Ishikawa (cell line): ENCODE data around the gene G2E3.

ENCODE experiments used
- CEBPB ChIP-seq: IDR thresholded peaks from 2 replicates; pipeline ENCODE4 v1.6.1; 2012
- CREB1 ChIP-seq: IDR thresholded peaks from 2 replicates; pipeline ENCODE4 v1.6.1; 2012; ENCODE audit warnings: low read depth
- EGR1 ChIP-seq: IDR thresholded peaks from 2 replicates; pipeline ENCODE4 v1.6.1; 2012
- EP300 ChIP-seq: IDR thresholded peaks from 2 replicates; pipeline ENCODE4 v1.6.1; 2012; ENCODE audit warnings: borderline replicate concordance
- MAX ChIP-seq: IDR thresholded peaks from 2 replicates; pipeline ENCODE4 v1.6.1; 2012
- NFIC ChIP-seq: IDR thresholded peaks from 2 replicates; pipeline ENCODE4 v1.6.1; 2012
- RAD21 ChIP-seq: IDR thresholded peaks from 2 replicates; pipeline ENCODE4 v1.6.1; 2012; ENCODE audit warnings: low read depth
- TCF12 ChIP-seq: IDR thresholded peaks from 2 replicates; pipeline ENCODE4 v1.6.1; 2012; ENCODE audit warnings: low read depth
- YY1 ChIP-seq: IDR thresholded peaks from 2 replicates; pipeline ENCODE4 v1.6.1; 2012; ENCODE audit warnings: low read depth
- TF ChIP-seq, protein P1 (sequence below): IDR thresholded peaks from 2 replicates; pipeline ENCODE4 v1.6.1; 2012
- TF ChIP-seq, protein P2 (sequence below): IDR thresholded peaks from 2 replicates; pipeline ENCODE4 v1.6.1; 2012; ENCODE audit warnings: low read depth, mild to moderate bottlenecking

DNA sequence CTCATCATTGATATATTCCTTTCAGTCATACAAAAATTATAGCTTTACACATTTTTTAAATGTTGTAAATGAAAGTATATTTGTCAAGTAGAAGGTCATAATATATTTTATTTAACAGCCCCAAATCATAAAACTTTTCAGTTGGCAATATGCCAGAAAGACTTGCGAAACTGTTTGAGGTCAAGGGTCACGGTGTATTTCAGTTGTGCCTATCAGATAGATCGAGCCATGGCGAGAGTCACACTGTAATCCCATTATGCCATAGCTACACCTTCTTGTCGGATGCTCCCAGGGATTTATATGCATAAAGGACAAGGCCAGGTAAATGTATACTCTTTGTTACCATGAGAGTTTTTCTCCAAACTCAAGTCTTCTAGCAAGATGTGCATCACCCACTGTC, 26.7 kb upstream of the G2E3 start:
- no peak for TF ChIP-seq RAD21
- TF ChIP-seq, protein P1, sequence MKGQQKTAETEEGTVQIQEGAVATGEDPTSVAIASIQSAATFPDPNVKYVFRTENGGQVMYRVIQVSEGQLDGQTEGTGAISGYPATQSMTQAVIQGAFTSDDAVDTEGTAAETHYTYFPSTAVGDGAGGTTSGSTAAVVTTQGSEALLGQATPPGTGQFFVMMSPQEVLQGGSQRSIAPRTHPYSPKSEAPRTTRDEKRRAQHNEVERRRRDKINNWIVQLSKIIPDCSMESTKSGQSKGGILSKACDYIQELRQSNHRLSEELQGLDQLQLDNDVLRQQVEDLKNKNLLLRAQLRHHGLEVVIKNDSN = no peak
- TF ChIP-seq NFIC = peak; percentile 47; the same call in 1 of the 2 replicates
- no peak for TF ChIP-seq EP300
- TF ChIP-seq, protein P2, sequence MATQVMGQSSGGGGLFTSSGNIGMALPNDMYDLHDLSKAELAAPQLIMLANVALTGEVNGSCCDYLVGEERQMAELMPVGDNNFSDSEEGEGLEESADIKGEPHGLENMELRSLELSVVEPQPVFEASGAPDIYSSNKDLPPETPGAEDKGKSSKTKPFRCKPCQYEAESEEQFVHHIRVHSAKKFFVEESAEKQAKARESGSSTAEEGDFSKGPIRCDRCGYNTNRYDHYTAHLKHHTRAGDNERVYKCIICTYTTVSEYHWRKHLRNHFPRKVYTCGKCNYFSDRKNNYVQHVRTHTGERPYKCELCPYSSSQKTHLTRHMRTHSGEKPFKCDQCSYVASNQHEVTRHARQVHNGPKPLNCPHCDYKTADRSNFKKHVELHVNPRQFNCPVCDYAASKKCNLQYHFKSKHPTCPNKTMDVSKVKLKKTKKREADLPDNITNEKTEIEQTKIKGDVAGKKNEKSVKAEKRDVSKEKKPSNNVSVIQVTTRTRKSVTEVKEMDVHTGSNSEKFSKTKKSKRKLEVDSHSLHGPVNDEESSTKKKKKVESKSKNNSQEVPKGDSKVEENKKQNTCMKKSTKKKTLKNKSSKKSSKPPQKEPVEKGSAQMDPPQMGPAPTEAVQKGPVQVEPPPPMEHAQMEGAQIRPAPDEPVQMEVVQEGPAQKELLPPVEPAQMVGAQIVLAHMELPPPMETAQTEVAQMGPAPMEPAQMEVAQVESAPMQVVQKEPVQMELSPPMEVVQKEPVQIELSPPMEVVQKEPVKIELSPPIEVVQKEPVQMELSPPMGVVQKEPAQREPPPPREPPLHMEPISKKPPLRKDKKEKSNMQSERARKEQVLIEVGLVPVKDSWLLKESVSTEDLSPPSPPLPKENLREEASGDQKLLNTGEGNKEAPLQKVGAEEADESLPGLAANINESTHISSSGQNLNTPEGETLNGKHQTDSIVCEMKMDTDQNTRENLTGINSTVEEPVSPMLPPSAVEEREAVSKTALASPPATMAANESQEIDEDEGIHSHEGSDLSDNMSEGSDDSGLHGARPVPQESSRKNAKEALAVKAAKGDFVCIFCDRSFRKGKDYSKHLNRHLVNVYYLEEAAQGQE = no peak
- no peak for TF ChIP-seq YY1
- no peak for TF ChIP-seq MAX
- TF ChIP-seq TCF12 = no peak
- no peak for TF ChIP-seq CREB1
- peak; percentile 70 for TF ChIP-seq CEBPB
- no peak for TF ChIP-seq EGR1
